A673 (cell line): Measurements from ENCODE around the gene CREB5. TPM values are rescaled to one million over a fixed set of nuclear protein-coding genes. Genes with fewer than 3 reads are reported as not detected.

Experiments used
- BruUV-seq: library from RNA; stranded (reverse); fragments of 400-500 nt; replicated peaks from 2 replicates; lab custom pipeline; 2021; lab: Mats Ljungman, UMichigan
- CTCF ChIA-PET: fragments of 300-600 bp; sonication (Branson Sonifier 250); formaldehyde crosslinking; loops from one replicate; lab custom pipeline; 2022; ENCODE audit warnings: antibody characterized with exemption; lab: Charles Lee
- POLR2A ChIA-PET: fragments of 300-600 bp; sonication (Branson Sonifier 250); formaldehyde crosslinking; loops from one replicate; lab custom pipeline; 2022; ENCODE audit warnings: antibody characterized with exemption; ENCODE audit not compliant: low non-redundant PET; lab: Charles Lee
- DNase-seq: peaks from one replicate; pipeline ENCODE4 v3.0.0-alpha.2; 2015; ENCODE audit warnings: low spot score
- H3K27ac ChIP-seq: fragments of 200-600 bp; sonication (generic); 2 replicates; pipeline ENCODE4 v1.5.1; 2016; ENCODE audit warnings: mixed run types, low read depth, mild to moderate bottlenecking, mixed read lengths, antibody characterized with exemption, low read length; ENCODE audit not compliant: poor library complexity, severe bottlenecking
- H3K27me3 ChIP-seq: fragments of 200-600 bp; sonication (generic); replicated peaks from 2 replicates; pipeline ENCODE4 v1.6.1; 2017; ENCODE audit warnings: mixed run types, low read depth, mild to moderate bottlenecking, mixed read lengths, antibody characterized with exemption, low read length; ENCODE audit not compliant: insufficient read depth, poor library complexity
- H3K36me3 ChIP-seq: fragments of 200-600 bp; sonication (generic); 2 replicates; pipeline ENCODE4 v1.6.1; 2016; ENCODE audit warnings: mixed run types, mild to moderate bottlenecking, mixed read lengths, antibody characterized with exemption, low read length; ENCODE audit not compliant: insufficient read depth, poor library complexity, severe bottlenecking
- H3K4me1 ChIP-seq: fragments of 200-600 bp; sonication (generic); 2 replicates; pipeline ENCODE4 v1.6.1; 2017; ENCODE audit warnings: mixed run types, mild to moderate bottlenecking, mixed read lengths, antibody characterized with exemption, low read length; ENCODE audit not compliant: insufficient read depth, poor library complexity, severe bottlenecking
- H3K4me3 ChIP-seq: fragments of 200-600 bp; sonication (generic); 2 replicates; pipeline ENCODE4 v1.5.1; 2016; ENCODE audit warnings: low read depth, mixed run types, mild to moderate bottlenecking, mixed read lengths, low read length; ENCODE audit not compliant: poor library complexity, severe bottlenecking
- H3K9me3 ChIP-seq: fragments of 200-600 bp; sonication (generic); 2 replicates; pipeline ENCODE4 v1.6.1; 2016; ENCODE audit warnings: mixed run types, low read depth, mild to moderate bottlenecking, mixed read lengths, antibody characterized with exemption, low read length; ENCODE audit not compliant: poor library complexity, severe bottlenecking
- EZH2 ChIP-seq: fragments of 200-600 bp; sonication (generic); IDR thresholded peaks from 2 replicates; pipeline ENCODE4 v1.6.1; 2017; ENCODE audit warnings: borderline replicate concordance, low read depth, mild to moderate bottlenecking, mixed read lengths, antibody characterized with exemption, low read length; ENCODE audit not compliant: poor library complexity, severe bottlenecking
- intact Hi-C: fragments of 100-400 bp; cut with micrococcal nuclease; formaldehyde crosslinking; loops from one replicate; pipeline ENCODE4 v1.10.0; 2022; ENCODE audit not compliant: unreplicated experiment
- total RNA-seq: library from RNA; stranded (reverse); gene quantifications from 2 replicates; pipeline ENCODE4 v1.2.3, GENCODE V29; 2021
- TF ChIP-seq, protein P1 (sequence below): fragments of 300-800, 200-600 bp; sonication (generic); conservative IDR thresholded peaks from 2 replicates; pipeline ENCODE4 v1.5.1; 2017; ENCODE audit warnings: low read depth, mild to moderate bottlenecking, antibody characterized with exemption, low read length, moderate library complexity, mixed read lengths

Gene CREB5
- total RNA-seq, 1 experiment from 2014 or later, result 10.3 TPM

DNA sequence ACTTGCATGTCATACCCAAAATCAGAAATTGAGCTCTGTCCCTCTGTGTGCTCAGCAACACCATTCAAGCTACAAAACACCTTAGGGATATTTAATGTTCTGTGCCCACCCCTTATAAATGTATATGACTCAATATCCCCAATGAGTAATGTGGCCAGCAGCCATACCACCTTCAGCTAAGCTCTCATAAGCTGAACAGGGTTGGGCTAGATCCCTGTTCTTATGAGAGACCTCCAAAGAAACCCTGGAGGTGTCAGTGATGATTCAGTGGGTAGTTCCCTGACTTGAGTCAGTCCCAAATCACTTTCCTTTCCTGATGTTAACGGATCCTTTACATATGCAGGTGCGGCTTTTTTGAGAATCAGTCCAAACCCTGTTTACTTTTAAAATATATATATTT is 253.8 kb downstream of the CREB5 start:
- Histone ChIP-seq H3K9me3 (no peaks in the 10 kb centered on the region), H3K27me3 (peaks cover 6% of the 10 kb centered on the region), H3K4me1 (no peaks in the 10 kb centered on the region), H3K36me3 (no peaks in the 10 kb centered on the region), H3K27ac (no peak overlapping the region), H3K4me3 (no peak overlapping the region)
- CTCF ChIA-PET, result no interaction called here
- intact Hi-C loops, result no loop called here
- DNase-seq, result no peak
- POLR2A ChIA-PET, result interaction anchor here (0.6 kb wide), 1 partner anchor 200 kb away, joined by 3 read pairs; no protein-coding TSS in a partner anchor
- BruUV-seq, result no TSS peak
- TF ChIP-seq EZH2, result no peak
- TF ChIP-seq, protein P1, sequence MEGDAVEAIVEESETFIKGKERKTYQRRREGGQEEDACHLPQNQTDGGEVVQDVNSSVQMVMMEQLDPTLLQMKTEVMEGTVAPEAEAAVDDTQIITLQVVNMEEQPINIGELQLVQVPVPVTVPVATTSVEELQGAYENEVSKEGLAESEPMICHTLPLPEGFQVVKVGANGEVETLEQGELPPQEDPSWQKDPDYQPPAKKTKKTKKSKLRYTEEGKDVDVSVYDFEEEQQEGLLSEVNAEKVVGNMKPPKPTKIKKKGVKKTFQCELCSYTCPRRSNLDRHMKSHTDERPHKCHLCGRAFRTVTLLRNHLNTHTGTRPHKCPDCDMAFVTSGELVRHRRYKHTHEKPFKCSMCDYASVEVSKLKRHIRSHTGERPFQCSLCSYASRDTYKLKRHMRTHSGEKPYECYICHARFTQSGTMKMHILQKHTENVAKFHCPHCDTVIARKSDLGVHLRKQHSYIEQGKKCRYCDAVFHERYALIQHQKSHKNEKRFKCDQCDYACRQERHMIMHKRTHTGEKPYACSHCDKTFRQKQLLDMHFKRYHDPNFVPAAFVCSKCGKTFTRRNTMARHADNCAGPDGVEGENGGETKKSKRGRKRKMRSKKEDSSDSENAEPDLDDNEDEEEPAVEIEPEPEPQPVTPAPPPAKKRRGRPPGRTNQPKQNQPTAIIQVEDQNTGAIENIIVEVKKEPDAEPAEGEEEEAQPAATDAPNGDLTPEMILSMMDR, result no peak

DNA sequence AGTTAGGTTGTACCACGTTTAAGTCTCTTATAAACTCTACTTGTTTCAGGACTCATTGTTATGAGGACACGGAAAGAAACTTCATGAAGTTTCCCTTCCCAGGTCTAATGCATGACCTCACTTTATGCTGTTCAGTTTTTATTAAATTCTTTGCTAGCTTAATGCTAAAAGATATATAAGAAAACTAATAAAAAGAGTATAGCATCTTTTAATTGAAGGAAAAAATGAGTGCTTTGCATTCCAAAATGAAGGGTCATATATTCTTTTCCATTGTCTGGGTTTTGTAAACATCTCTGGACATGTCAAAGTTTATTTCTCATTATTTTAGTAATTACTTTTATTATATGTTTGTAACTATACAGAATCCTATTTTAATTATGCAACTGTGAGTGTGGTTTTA is 255.8 kb downstream of the CREB5 start:
- Histone ChIP-seq H3K4me1 (no peaks in the 10 kb centered on the region), H3K27me3 (peaks cover 6% of the 10 kb centered on the region), H3K9me3 (no peaks in the 10 kb centered on the region), H3K27ac (no peak overlapping the region), H3K36me3 (no peaks in the 10 kb centered on the region), H3K4me3 (no peak overlapping the region)
- no peak for DNase-seq
- intact Hi-C loops, result no loop called here
- ChIA-PET CTCF (no interaction called here), POLR2A (no interaction called here)
- TF ChIP-seq, protein P1, result no peak
- TF ChIP-seq EZH2, result no peak
- no TSS peak for BruUV-seq

DNA sequence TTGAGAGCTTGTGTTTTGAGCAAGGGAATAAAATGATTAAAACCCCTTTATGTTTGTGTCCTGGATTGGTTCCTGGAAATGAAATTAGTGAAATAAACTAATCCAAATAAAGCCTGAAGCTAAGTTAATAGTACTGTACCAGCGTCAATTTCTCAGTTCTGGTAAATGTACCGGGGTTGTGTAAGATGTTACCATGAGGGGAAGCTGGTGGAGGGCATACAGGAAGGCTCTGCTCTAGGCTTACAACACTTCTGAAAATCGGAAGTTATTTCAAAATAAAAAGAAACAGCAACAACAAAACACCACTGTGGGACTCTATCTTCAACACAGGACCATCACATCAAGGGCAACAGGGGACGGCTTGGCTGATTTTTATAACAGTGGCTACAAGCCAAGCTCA is 257.0 kb downstream of the CREB5 start:
- Histone ChIP-seq H3K4me3 (no peak overlapping the region), H3K9me3 (no peaks in the 10 kb centered on the region), H3K4me1 (no peaks in the 10 kb centered on the region), H3K36me3 (no peaks in the 10 kb centered on the region), H3K27ac (no peak overlapping the region), H3K27me3 (peaks cover 2% of the 10 kb centered on the region)
- no peak for DNase-seq
- intact Hi-C loops, result no loop called here
- TF ChIP-seq, protein P1, result no peak
- TF ChIP-seq EZH2, result no peak
- ChIA-PET CTCF (no interaction called here), POLR2A (no interaction called here)
- BruUV-seq, result no TSS peak
